Stimulated activated CD4-positive, alpha-beta T cell treated with anti-CD3 and anti-CD28 coated beads, Interleukin-15, amount 100 ng/mL, for 24 hours (primary cell): ENCODE measurements around the gene CCDC85C.

ENCODE experiments used
- DNase-seq: peaks from one replicate; pipeline ENCODE4 v3.0.0-alpha.2; 2020

CCDC85C gene

GRCh38 chr14:99570544-99571302 lies 33.3 kb downstream of the CCDC85C start:
- no peak for DNase-seq

- DNase-seq: no peak
Observed at GRCh38 chr14:99569725-99570543, 34.1 kb downstream of the CCDC85C start.

- no peak for DNase-seq
Observed at GRCh38 chr14:99568567-99569560, 35.1 kb downstream of the CCDC85C start.

- DNase-seq: no peak
Observed at GRCh38 chr14:99566390-99567354, 37.3 kb downstream of the CCDC85C start.

- no peak for DNase-seq
Observed at GRCh38 chr14:99566009-99566389, 38.0 kb downstream of the CCDC85C start.

GRCh38 chr14:99565383-99565782 lies 38.6 kb downstream of the CCDC85C start:
- no peak for DNase-seq

GRCh38 chr14:99564926-99565259 lies 39.1 kb downstream of the CCDC85C start:
- no peak for DNase-seq

- no peak for DNase-seq
Observed at GRCh38 chr14:99564256-99564925, 39.6 kb downstream of the CCDC85C start.

- DNase-seq: no peak
Observed at GRCh38 chr14:99563749-99564129, 40.3 kb downstream of the CCDC85C start.

- DNase-seq: no peak
Observed at GRCh38 chr14:99562856-99563748, 40.9 kb downstream of the CCDC85C start.

- no peak for DNase-seq
Observed at GRCh38 chr14:99561864-99562263, 42.1 kb downstream of the CCDC85C start.

- no peak for DNase-seq
Observed at GRCh38 chr14:99560922-99561683, 42.9 kb downstream of the CCDC85C start.

- DNase-seq: no peak
Observed at GRCh38 chr14:99560403-99560802, 43.6 kb downstream of the CCDC85C start.

GRCh38 chr14:99559286-99559990 lies 44.6 kb downstream of the CCDC85C start:
- DNase-seq: no peak

- DNase-seq: no peak
Observed at GRCh38 chr14:99556134-99556791, 47.7 kb downstream of the CCDC85C start.

GRCh38 chr14:99554757-99555531 lies 49.1 kb downstream of the CCDC85C start:
- no peak for DNase-seq

GRCh38 chr14:99554184-99554583 lies 49.8 kb downstream of the CCDC85C start:
- no peak for DNase-seq
